ENCODE results near the gene PCOLCE2.

PCOLCE2 gene

DNA sequence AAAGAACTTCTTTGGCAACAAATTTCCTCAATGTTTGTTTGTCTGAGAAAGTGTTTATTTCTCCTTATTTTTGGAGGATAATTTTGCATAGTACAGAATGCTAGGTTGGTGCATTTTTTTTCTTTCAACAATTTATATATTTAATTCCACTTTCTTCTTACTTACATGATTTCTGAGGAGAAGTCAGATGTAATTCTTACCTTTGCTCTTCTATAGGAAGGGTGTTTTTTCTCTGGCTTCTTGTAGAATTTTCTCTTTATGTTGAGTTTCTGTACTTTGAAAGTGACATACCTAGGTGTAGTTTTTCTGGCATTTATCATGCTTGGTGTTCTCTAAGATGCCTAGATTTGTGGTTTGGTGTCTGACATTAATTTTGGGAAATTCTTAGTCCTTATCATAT, 34.8 kb upstream of the PCOLCE2 start:
- H3K9me3 ChIP-seq (ENCODE audit: control insufficient read depth, insufficient read depth, low read depth, low read length) = no peaks in the 10 kb centered on the region; the same call in 1 of the 2 replicates

DNA sequence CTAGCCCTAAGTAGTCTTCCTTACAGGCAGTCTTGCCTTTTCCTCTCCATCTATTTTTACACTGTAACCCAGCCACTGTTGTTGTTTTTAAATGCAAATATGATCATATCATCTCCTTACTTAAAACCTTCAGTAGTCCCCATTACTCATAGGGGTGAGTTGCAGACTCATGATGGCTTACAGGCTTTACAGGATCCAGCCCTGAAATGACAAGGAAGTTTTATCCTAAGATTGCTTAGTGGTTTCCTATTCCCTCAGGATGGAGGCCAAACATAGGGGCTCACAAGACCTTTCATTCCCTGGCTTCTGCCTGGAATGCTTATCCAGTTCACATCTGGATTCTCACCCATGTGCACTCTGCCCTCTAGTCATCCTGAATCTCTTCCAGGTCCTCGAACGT, 27.7 kb upstream of the PCOLCE2 start:
- no peaks in the 10 kb centered on the region for H3K9me3 ChIP-seq (ENCODE audit: control insufficient read depth, insufficient read depth, low read depth, low read length)
- H3K27me3 ChIP-seq (ENCODE audit: control insufficient read depth, insufficient read depth, low read length) = no peaks in the 10 kb centered on the region
- no peaks in the 10 kb centered on the region for H3K36me3 ChIP-seq (ENCODE audit: control insufficient read depth, insufficient read depth, low read length)
- H3K4me1 ChIP-seq (ENCODE audit: control insufficient read depth, insufficient read depth, low read length) = no peaks in the 10 kb centered on the region
- no peak overlapping the region for H3K4me3 ChIP-seq (ENCODE audit: low read depth, low read length)
- H3K27ac ChIP-seq (ENCODE audit: low read depth, low read length) = no peak overlapping the region
- H3K9ac ChIP-seq (ENCODE audit: low read length) = no peak overlapping the region

More for the DNA sequence above, 34.8 kb upstream of the PCOLCE2 start:
- Histone ChIP-seq H3K4me3 (ENCODE audit: low read depth, low read length) (no peak overlapping the region), H3K27ac (ENCODE audit: low read depth, low read length) (no peak overlapping the region), H3K27me3 (ENCODE audit: control insufficient read depth, insufficient read depth, low read length) (no peaks in the 10 kb centered on the region), H3K4me1 (ENCODE audit: control insufficient read depth, insufficient read depth, low read length) (no peaks in the 10 kb centered on the region), H3K36me3 (ENCODE audit: control insufficient read depth, insufficient read depth, low read length) (no peaks in the 10 kb centered on the region), H3K9ac (ENCODE audit: low read length) (no peak overlapping the region)

DNA sequence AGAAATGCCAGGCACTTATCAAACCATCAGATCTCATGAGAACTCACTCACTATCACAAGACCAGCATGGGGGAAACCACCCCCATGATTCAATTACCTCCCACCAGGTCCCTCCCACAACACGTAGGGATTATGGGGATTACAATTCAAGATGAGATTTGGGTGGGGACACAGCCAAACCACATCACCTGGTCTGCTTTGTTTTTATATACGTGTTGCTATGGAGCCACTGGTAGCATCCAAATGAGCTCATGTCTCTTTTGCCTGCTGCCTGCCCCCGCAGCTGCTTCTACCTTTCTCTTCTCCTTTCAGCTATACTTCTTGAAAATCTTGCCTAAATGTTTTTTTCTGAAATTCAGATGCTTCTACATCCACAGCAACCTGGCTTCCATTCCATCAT, 26.8 kb upstream of the PCOLCE2 start:
- H3K27me3 ChIP-seq (ENCODE audit: control insufficient read depth, insufficient read depth, low read length) = no peaks in the 10 kb centered on the region
- no peaks in the 10 kb centered on the region for H3K4me1 ChIP-seq (ENCODE audit: control insufficient read depth, insufficient read depth, low read length)
- no peak overlapping the region for H3K27ac ChIP-seq (ENCODE audit: low read depth, low read length)
- H3K36me3 ChIP-seq (ENCODE audit: control insufficient read depth, insufficient read depth, low read length) = no peaks in the 10 kb centered on the region
- no peak overlapping the region for H3K9ac ChIP-seq (ENCODE audit: low read length)
- H3K9me3 ChIP-seq (ENCODE audit: control insufficient read depth, insufficient read depth, low read depth, low read length) = no peaks in the 10 kb centered on the region
- H3K4me3 ChIP-seq (ENCODE audit: low read depth, low read length) = no peak overlapping the region

DNA sequence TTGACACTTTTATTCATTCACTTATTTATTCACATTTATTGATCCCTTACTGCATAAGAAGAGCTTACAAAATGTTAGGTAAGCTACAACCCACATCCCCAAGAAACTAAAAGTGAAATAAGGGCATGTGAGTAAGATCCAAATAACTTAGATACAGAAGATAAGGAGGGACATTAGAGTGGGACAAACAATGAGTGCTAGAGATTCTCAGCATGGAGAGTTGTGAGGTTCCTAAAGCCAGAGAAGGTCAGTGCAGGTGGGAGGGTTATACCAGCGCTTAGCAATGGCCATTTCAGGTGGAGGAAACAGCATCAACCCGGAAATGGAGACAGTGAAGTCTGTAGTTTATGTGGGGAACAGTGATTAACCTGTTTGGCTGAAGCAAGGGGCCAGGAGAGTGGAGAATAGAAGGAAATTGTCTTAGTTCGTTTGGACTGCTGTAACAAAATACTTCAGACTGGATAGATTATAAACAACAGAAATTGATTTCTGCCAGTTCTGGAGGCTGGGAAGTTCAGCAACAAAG, 25.5 kb upstream of the PCOLCE2 start:
- Histone ChIP-seq H3K27me3 (ENCODE audit: control insufficient read depth, insufficient read depth, low read length) (no peaks in the 10 kb centered on the region), H3K4me1 (ENCODE audit: control insufficient read depth, insufficient read depth, low read length) (no peaks in the 10 kb centered on the region), H3K4me3 (ENCODE audit: low read depth, low read length) (no peak overlapping the region), H3K36me3 (ENCODE audit: control insufficient read depth, insufficient read depth, low read length) (no peaks in the 10 kb centered on the region), H3K9me3 (ENCODE audit: control insufficient read depth, insufficient read depth, low read depth, low read length) (no peaks in the 10 kb centered on the region), H3K27ac (ENCODE audit: low read depth, low read length) (no peak overlapping the region), H3K9ac (ENCODE audit: low read length) (no peak overlapping the region)

DNA sequence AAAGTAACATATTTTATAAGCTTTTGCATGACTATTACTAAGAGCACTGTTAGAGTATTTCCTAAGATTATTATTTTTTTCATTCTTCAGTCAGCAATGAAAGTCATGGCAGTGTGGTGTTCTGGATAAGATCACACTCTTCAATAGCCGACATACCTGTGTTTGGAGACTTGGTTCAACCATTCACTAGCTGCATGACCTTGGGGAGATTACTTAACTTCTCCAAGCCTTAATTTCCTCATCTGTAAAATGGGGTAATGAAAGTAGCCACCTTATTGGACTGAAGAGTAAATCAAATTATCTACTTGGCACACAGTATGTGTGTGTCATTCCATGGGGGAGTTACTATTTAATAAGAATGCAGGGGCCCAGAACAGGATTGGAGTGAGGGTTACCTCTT, 24.5 kb upstream of the PCOLCE2 start:
- no peak overlapping the region for H3K4me3 ChIP-seq (ENCODE audit: low read depth, low read length)
- no peaks in the 10 kb centered on the region for H3K27me3 ChIP-seq (ENCODE audit: control insufficient read depth, insufficient read depth, low read length)
- H3K36me3 ChIP-seq (ENCODE audit: control insufficient read depth, insufficient read depth, low read length) = no peaks in the 10 kb centered on the region
- H3K4me1 ChIP-seq (ENCODE audit: control insufficient read depth, insufficient read depth, low read length) = no peaks in the 10 kb centered on the region
- H3K9me3 ChIP-seq (ENCODE audit: control insufficient read depth, insufficient read depth, low read depth, low read length) = no peaks in the 10 kb centered on the region
- H3K9ac ChIP-seq (ENCODE audit: low read length) = no peak overlapping the region
- no peak overlapping the region for H3K27ac ChIP-seq (ENCODE audit: low read depth, low read length)

DNA sequence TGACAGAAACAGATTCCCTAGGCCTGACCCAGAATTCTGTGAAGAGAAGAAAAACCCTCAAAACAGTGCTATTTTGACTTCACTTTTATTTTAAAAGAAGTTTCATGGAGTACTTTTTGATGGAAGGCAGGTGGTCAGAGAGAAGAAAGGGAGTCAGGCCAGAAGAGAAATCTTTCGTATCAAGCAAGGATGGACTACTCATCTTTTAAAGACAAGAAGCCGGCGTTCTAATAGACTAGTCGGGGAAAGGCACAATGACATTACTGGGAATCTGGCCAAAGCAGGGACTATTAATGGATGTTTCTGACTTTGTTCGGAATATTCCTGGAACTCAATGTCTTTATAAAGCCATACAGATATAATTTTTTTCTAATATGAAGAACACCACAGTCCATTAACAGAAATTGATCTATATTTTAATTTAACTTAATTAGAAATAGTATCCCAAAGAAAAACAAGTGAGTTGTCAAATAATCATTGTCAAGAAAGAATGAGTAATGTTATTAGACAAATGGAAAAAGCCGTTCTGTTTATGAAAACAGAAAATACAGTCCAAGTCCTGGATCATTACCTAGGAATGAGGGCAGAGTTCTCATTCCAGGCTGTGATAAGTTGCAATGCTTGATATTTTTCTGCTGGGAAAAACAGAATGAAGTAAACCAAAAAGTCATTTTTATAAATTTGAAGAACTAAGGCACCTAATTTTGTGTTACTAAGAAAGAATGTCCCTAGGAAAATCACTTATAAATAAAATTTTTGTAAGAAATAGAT, 23.7 kb upstream of the PCOLCE2 start:
- Histone ChIP-seq H3K36me3 (ENCODE audit: control insufficient read depth, insufficient read depth, low read length) (no peaks in the 10 kb centered on the region), H3K27me3 (ENCODE audit: control insufficient read depth, insufficient read depth, low read length) (no peaks in the 10 kb centered on the region), H3K27ac (ENCODE audit: low read depth, low read length) (no peak overlapping the region), H3K9ac (ENCODE audit: low read length) (no peak overlapping the region), H3K4me1 (ENCODE audit: control insufficient read depth, insufficient read depth, low read length) (no peaks in the 10 kb centered on the region), H3K9me3 (ENCODE audit: control insufficient read depth, insufficient read depth, low read depth, low read length) (no peaks in the 10 kb centered on the region), H3K4me3 (ENCODE audit: low read depth, low read length) (no peak overlapping the region)

DNA sequence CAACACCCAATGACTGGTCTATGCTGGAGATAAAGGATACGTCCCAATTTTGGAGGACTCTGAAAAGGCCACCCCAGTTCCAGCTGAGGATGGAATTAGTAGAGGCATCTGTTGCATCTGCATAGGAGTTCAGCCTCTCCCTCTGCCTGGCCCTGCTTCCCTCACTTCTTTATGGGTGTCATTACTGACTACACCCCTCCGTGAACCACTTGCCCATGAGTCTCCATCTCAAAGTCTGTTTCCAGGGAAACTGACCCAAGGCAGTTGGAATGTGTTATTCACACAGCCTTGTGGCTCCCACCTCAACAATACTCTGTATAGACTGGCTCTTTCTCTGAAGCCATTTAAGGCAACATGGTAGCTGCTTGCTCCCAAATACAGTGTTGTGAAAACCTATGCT, 21.4 kb upstream of the PCOLCE2 start:
- H3K4me3 ChIP-seq (ENCODE audit: low read depth, low read length) = no peak overlapping the region
- no peak overlapping the region for H3K27ac ChIP-seq (ENCODE audit: low read depth, low read length)
- no peaks in the 10 kb centered on the region for H3K4me1 ChIP-seq (ENCODE audit: control insufficient read depth, insufficient read depth, low read length)
- no peak overlapping the region for H3K9ac ChIP-seq (ENCODE audit: low read length)
- H3K36me3 ChIP-seq (ENCODE audit: control insufficient read depth, insufficient read depth, low read length) = no peaks in the 10 kb centered on the region
- no peaks in the 10 kb centered on the region for H3K9me3 ChIP-seq (ENCODE audit: control insufficient read depth, insufficient read depth, low read depth, low read length)
- H3K27me3 ChIP-seq (ENCODE audit: control insufficient read depth, insufficient read depth, low read length) = no peaks in the 10 kb centered on the region

DNA sequence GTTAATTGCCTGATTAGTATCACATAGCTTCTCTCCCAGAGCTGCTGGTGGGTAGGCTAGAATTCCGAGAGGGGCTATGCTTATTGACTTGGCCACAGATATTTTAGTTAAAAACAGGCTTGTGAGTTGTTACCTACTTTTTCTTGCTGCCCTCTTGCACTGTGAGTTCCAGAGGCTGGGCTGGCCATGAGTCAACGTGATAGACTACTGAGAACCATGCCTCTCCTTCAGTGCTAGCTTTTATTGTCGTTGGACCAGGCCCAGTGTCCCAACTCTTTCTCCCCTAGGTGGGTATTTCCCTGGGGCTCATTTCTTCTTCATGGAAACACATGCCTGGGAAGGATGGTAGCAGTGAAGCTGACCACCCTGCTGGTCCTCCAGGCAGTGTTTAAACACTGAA, 20.4 kb upstream of the PCOLCE2 start:
- H3K9me3 ChIP-seq (ENCODE audit: control insufficient read depth, insufficient read depth, low read depth, low read length) = no peaks in the 10 kb centered on the region
- peaks cover 5% of the 10 kb centered on the region; the same call in 1 of the 2 replicates for H3K4me1 ChIP-seq (ENCODE audit: control insufficient read depth, insufficient read depth, low read length)
- H3K27ac ChIP-seq (ENCODE audit: low read depth, low read length) = no peak overlapping the region
- H3K36me3 ChIP-seq (ENCODE audit: control insufficient read depth, insufficient read depth, low read length) = no peaks in the 10 kb centered on the region
- H3K4me3 ChIP-seq (ENCODE audit: low read depth, low read length) = no peak overlapping the region
- no peaks in the 10 kb centered on the region for H3K27me3 ChIP-seq (ENCODE audit: control insufficient read depth, insufficient read depth, low read length)
- no peak overlapping the region for H3K9ac ChIP-seq (ENCODE audit: low read length)

DNA sequence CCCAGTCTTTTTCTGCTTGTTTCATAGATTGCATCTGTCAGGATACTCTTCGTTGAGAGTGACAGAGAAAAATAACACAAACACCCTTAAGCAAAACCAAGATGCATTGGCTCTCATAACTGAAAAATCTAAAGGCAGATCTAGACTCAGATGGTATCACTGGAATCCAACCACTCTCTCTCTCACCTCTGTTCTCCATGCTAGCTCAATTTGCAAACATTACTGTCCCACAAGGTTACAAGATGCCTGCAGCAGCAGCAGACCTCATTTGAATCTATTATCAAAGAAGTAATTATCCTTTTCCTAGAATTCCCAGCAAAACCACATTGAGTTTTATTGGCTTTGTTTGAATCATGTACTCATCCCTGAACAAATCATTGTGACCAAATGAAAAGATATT, 19.1 kb upstream of the PCOLCE2 start:
- H3K36me3 ChIP-seq (ENCODE audit: control insufficient read depth, insufficient read depth, low read length) = no peaks in the 10 kb centered on the region

DNA sequence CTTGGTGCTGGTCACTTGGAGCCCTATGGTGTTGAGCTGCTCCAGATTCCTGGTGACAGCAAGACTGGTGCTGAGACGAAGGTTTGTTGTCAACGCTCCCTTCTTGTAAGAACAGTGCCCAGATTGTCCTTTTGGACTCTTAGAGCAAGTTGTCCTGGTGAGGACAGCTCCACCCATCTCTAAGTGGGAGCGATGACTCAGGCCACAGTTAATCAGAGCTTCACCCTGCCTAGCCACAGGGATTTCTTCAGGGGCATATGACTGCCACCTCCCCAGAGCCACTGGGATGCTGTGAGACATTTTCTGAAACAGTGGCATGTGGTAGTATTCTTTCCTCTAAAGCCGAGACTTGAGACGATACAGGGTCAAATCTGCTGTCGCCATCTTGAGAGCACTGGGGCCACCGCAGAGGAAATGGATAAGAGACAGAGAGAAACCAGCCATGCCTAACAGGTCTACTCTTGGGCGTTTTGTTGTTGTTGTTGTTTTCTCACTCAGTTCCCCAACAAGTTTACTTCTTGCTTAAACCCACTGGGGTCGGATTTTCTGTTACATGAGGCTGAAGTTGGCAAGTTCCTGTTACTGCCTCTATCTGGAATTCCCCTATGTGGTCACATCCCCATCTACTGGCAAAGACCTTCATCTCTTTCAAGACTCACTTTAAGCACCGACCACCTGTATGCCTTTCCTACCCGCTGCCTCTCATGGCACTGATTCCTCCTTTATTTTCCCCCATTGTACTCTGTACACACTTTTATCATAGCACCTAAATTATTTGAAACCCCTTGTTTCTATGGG, 16.0 kb upstream of the PCOLCE2 start:
- Histone ChIP-seq H3K9me3 (ENCODE audit: control insufficient read depth, insufficient read depth, low read depth, low read length) (no peaks in the 10 kb centered on the region), H3K36me3 (ENCODE audit: control insufficient read depth, insufficient read depth, low read length) (no peaks in the 10 kb centered on the region), H3K4me1 (ENCODE audit: control insufficient read depth, insufficient read depth, low read length) (peaks cover 5% of the 10 kb centered on the region; the same call in 1 of the 2 replicates), H3K27me3 (ENCODE audit: control insufficient read depth, insufficient read depth, low read length) (no peaks in the 10 kb centered on the region), H3K27ac (ENCODE audit: low read depth, low read length) (no peak overlapping the region), H3K9ac (ENCODE audit: low read length) (no peak overlapping the region), H3K4me3 (ENCODE audit: low read depth, low read length) (no peak overlapping the region)

More for the DNA sequence above, 19.1 kb upstream of the PCOLCE2 start:
- Histone ChIP-seq H3K27ac (ENCODE audit: low read depth, low read length) (no peak overlapping the region), H3K27me3 (ENCODE audit: control insufficient read depth, insufficient read depth, low read length) (no peaks in the 10 kb centered on the region), H3K4me1 (ENCODE audit: control insufficient read depth, insufficient read depth, low read length) (peaks cover 5% of the 10 kb centered on the region; the same call in 1 of the 2 replicates), H3K9me3 (ENCODE audit: control insufficient read depth, insufficient read depth, low read depth, low read length) (no peaks in the 10 kb centered on the region), H3K9ac (ENCODE audit: low read length) (no peak overlapping the region), H3K4me3 (ENCODE audit: low read depth, low read length) (no peak overlapping the region)

DNA sequence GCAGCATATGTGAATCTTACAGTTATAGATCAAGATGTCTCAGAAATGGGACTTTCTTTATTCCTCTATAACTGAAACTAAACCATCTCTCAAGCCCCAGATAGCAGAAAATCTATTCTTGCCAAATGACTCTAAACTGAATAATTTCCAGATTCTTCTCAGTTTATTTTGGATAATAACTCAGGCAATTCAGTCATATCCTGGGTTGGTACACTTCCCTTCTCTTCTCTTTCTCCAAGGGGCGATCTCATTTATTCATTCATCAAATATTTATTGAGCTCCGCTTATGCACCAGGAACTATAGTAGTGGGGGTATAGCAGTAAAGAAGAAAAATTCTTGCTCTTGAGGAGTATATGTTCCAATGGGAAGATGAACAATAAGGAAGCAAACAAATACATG, 13.5 kb upstream of the PCOLCE2 start:
- H3K27me3 ChIP-seq (ENCODE audit: control insufficient read depth, insufficient read depth, low read length) = no peaks in the 10 kb centered on the region
- no peak overlapping the region for H3K9ac ChIP-seq (ENCODE audit: low read length)
- no peaks in the 10 kb centered on the region for H3K36me3 ChIP-seq (ENCODE audit: control insufficient read depth, insufficient read depth, low read length)
- peaks cover 8% of the 10 kb centered on the region for H3K9me3 ChIP-seq (ENCODE audit: control insufficient read depth, insufficient read depth, low read depth, low read length)
- H3K27ac ChIP-seq (ENCODE audit: low read depth, low read length) = no peak overlapping the region
- H3K4me1 ChIP-seq (ENCODE audit: control insufficient read depth, insufficient read depth, low read length) = peaks cover 5% of the 10 kb centered on the region; the same call in 1 of the 2 replicates
- no peak overlapping the region for H3K4me3 ChIP-seq (ENCODE audit: low read depth, low read length)

Measured in HUES6 (cell line).